Measurements from ENCODE around the gene ESAM. TPM values are rescaled to one million over a fixed set of nuclear protein-coding genes. Genes with fewer than 3 reads are reported as not detected.

Gene ESAM
- total RNA-seq, 4 donors from 2014 or later = 18.6 to 45.9 (median 33.0) TPM

DNA sequence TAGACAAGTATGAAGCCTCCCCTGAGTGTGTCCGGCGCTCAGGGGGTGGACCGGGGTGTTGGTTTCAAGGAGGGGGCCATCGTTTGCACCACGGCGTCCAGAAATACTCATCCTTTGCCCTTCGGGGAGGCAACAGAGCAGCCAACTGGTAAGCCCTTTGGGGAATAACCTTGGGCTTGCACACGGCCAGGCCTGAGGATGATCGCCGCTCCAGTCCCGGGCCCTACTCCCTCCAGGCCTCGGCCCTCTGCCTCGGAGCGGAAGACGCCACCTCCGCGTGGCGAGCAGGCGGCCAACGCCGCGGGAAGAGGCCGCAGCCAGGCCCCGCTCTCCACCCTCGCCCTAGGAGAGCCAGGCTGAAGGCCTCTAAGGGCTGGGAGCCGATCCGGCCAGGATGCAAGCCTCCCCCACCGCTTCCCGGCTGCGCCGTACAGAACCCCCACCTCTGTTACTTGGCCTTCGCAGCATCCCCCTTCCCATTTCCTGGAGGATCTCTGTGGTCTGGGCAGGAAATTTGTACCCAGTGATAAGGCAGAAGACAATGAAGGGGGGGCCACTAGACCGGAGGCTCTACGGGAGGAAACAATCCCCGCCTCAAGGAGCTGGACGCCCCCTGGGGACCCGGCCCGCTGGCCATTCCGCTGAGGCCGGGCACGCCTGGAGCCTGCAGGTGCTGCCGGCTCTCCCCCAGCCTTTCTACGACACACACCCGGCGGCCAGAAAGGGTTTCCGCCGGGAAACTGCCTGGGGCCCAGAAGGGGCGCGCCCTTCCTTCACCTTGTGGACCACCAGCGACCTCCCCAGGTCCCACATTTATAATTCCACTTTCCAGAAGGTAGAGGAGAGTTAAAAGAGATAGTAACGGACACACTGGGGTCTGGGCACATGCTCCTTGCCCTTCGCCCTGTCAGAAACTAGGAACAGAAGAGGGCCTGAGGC lies 2.6 kb downstream of the ESAM start:
- DNase-seq (ENCODE audit: low spot score in 2 of 2) = no peak

DNA sequence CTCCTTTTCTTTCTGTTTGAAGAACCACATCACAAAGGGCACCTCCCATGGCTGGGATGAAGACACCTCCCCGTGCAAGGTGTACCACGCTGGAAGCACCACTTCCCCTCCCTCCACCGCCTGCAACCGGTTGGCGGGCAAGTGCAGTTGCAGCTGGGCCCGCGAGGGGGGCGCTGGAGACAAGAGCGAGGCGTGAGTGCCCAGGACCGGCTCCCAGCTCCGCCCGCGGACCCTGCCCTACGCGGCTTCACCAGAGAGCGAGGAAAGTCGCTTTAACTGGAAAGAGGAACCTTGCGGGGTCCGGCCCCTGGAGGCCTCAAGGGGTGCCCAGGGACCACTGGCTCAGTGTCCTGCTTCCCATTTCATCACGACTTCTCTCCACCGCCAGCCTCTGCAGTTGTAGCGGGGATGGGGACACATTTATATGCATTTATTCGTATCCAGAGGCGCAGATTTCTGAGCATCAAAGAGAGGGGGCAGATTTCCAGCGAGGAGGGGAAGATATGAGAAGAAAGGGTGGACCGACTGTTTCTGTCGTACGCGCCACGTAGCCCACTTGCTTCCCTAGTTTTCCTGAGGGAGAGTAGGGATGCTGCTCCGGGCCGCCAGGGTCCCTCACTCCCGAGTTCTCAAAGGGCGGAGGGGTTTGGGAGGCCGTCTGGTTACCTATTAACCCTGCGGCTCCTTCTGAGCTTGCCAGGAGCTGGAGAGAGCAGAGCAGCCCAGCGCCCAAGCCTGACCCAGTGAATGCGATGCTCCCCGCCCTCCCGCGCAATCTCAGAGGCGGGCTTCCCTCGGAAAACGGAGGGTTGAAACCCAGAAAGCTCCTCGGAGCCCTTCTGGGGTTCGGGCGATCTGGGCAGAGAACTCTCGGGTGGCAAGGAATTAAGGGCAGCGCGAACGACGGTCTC lies 3.5 kb downstream of the ESAM start:
- Histone ChIP-seq H3K36me3 (no peaks in the 10 kb centered on the region), H3K4me3 (peak overlapping the region; percentile 19 to 55 (median 33)), H3K27me3 (peaks cover 0 to 96% of the 10 kb centered on the region in 2 donors), H3K4me1 (peaks cover 0 to 51% (median 33%) of the 10 kb centered on the region in 4 donors), H3K27ac (peak overlapping the region in 3 of 4 donors; percentile 3 to 79 (median 72)), H3K9me3 (no peaks in the 10 kb centered on the region)
- TF ChIP-seq, protein P1, sequence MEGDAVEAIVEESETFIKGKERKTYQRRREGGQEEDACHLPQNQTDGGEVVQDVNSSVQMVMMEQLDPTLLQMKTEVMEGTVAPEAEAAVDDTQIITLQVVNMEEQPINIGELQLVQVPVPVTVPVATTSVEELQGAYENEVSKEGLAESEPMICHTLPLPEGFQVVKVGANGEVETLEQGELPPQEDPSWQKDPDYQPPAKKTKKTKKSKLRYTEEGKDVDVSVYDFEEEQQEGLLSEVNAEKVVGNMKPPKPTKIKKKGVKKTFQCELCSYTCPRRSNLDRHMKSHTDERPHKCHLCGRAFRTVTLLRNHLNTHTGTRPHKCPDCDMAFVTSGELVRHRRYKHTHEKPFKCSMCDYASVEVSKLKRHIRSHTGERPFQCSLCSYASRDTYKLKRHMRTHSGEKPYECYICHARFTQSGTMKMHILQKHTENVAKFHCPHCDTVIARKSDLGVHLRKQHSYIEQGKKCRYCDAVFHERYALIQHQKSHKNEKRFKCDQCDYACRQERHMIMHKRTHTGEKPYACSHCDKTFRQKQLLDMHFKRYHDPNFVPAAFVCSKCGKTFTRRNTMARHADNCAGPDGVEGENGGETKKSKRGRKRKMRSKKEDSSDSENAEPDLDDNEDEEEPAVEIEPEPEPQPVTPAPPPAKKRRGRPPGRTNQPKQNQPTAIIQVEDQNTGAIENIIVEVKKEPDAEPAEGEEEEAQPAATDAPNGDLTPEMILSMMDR (IDR thresholded peaks at IDR 0.05) = peak; percentile 59 to 78 (median 68)
- peak in 1 of 2 donors; percentile 15 for TF ChIP-seq EP300 (IDR thresholded peaks at IDR 0.05)
- no peak for TF ChIP-seq POLR2A (IDR thresholded peaks at IDR 0.05)
- 5 to 7% methylated on average over 40 to 50 of the region's 53 CpGs for WGBS, 2 donors
- peak in 1 of 2 donors; percentile 59 for DNase-seq (ENCODE audit: low spot score in 2 of 2)

More for the DNA sequence above, 2.6 kb downstream of the ESAM start:
- TF ChIP-seq EP300 (IDR thresholded peaks at IDR 0.05) (peak in 1 of 2 donors; percentile 70), POLR2A (IDR thresholded peaks at IDR 0.05) (no peak)
- H3K4me3 ChIP-seq = peak overlapping the region; percentile 19 to 55 (median 33)
- H3K4me1 ChIP-seq = peaks cover 0 to 52% (median 33%) of the 10 kb centered on the region in 4 donors
- peaks cover 0 to 87% of the 10 kb centered on the region in 2 donors for H3K27me3 ChIP-seq
- H3K27ac ChIP-seq = peak overlapping the region; percentile 3 to 79 (median 52)
- H3K9me3 ChIP-seq = no peaks in the 10 kb centered on the region
- H3K36me3 ChIP-seq = peaks cover 0 to 6% (median 0%) of the 10 kb centered on the region in 3 donors
- 15 to 22% methylated on average over 37 to 47 of the region's 52 CpGs for WGBS, 2 donors

DNA sequence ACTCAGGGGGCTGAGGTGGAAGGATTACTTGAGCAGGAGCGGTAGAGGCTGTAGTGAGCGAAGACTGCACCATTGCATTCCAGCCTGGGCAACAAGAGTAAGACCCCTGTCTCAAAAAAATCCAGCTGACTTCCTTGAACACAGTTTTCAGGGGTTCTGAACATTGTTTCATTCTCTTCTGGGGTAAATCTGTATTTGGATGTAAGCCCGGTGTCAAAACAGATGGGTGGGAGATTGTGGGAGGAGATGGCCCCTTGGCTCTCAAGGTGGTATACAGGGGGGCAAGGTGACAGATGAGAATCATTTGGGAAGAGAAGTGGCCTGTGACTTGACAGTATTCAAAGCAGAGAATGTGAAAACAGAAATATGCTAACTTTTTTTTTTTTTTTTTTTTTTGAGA lies 4.8 kb downstream of the ESAM start:
- TF ChIP-seq EP300 (IDR thresholded peaks at IDR 0.05) (no peak), POLR2A (IDR thresholded peaks at IDR 0.05) (no peak)
- TF ChIP-seq, protein P1 (IDR thresholded peaks at IDR 0.05) = no peak
- peaks cover 0 to 96% of the 10 kb centered on the region in 2 donors for H3K27me3 ChIP-seq
- 48 to 54% methylated on average over 3 of the region's 3 CpGs for WGBS, 2 donors

DNA sequence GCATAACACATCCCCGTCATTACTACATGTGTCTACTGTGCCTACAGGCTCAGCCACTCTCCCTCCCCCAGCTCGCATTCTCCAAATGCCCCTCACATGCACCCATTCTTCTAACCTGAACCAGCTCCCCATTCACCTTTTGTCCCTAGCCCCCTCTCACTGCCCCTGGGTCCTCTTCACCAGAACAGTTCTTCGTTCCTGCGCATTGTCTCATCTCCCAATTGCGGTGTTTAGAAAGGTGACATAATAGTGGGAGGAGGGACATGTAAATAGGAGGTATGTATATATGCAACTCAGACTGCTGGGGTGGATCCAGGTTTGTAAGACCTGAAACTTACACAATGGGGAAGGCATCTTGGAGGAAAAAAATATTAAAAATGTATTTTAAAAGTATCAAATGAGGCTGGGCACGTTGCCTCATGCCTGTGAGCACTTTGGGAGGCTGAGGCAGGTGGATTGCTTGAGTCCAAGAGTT lies 5.3 kb downstream of the ESAM start:
- H3K9me3 ChIP-seq = no peaks in the 10 kb centered on the region
- no peak for DNase-seq (ENCODE audit: low spot score in 2 of 2)
- peaks cover 0 to 38% (median 27%) of the 10 kb centered on the region in 4 donors for H3K4me1 ChIP-seq
- 32 to 33% methylated on average over 6 of the region's 6 CpGs for WGBS, 2 donors
- no peak overlapping the region for H3K4me3 ChIP-seq
- H3K27ac ChIP-seq = no peak overlapping the region
- H3K27me3 ChIP-seq = peaks cover 0 to 97% of the 10 kb centered on the region in 2 donors
- no peak for TF ChIP-seq POLR2A (IDR thresholded peaks at IDR 0.05)
- TF ChIP-seq, protein P1 (IDR thresholded peaks at IDR 0.05) = no peak
- no peak for TF ChIP-seq EP300 (IDR thresholded peaks at IDR 0.05)
- H3K36me3 ChIP-seq = no peaks in the 10 kb centered on the region

More for the DNA sequence above, 4.8 kb downstream of the ESAM start:
- DNase-seq (ENCODE audit: low spot score in 2 of 2) = no peak
- Histone ChIP-seq H3K9me3 (no peaks in the 10 kb centered on the region), H3K4me3 (no peak overlapping the region), H3K36me3 (no peaks in the 10 kb centered on the region), H3K27ac (no peak overlapping the region), H3K4me1 (peaks cover 0 to 38% (median 27%) of the 10 kb centered on the region in 4 donors)

Data from tibial nerve (tissue), 4 donors.